Parathyroid adenoma (tissue), 2 donors: Measurements from ENCODE around the gene ATP6V0C.

Experiments
- H2AFZ ChIP-seq: fragments of 300-600 bp; sonication (generic); one replicate; pipeline ENCODE4 v1.7.0; 2017; ENCODE audit warnings: antibody characterized with exemption, mild to moderate bottlenecking
- H3K27ac ChIP-seq: fragments of 300-600 bp; sonication (generic); one replicate; pipeline ENCODE4 v1.7.0; 2017
- H3K27me3 ChIP-seq: fragments of 300-600 bp; sonication (generic); one replicate; pipeline ENCODE4 v1.7.0; 2017; ENCODE audit warnings: low read length; ENCODE audit not compliant: control insufficient read depth, insufficient read depth
- H3K36me3 ChIP-seq: fragments of 300-600 bp; sonication (generic); one replicate; pipeline ENCODE4 v1.7.0; 2017; ENCODE audit warnings: low read length; ENCODE audit not compliant: control insufficient read depth, insufficient read depth
- H3K4me1 ChIP-seq: fragments of 300-600 bp; sonication (generic); one replicate; pipeline ENCODE4 v1.7.0; 2017; ENCODE audit warnings: control low read depth
- H3K4me2 ChIP-seq: fragments of 300-600 bp; sonication (generic); one replicate; pipeline ENCODE4 v1.7.0; 2017; ENCODE audit warnings: low read length
- H3K4me3 ChIP-seq: fragments of 300-600 bp; sonication (generic); one replicate; pipeline ENCODE4 v1.7.0; 2017; ENCODE audit warnings: low read depth, low read length
- H3K79me2 ChIP-seq: fragments of 300-600 bp; sonication (generic); one replicate; pipeline ENCODE4 v1.7.0; 2017; ENCODE audit warnings: control low read depth
- H3K9ac ChIP-seq: fragments of 300-600 bp; sonication (generic); one replicate; pipeline ENCODE4 v1.7.0; 2017; ENCODE audit warnings: mild to moderate bottlenecking
- H3K9me3 ChIP-seq: fragments of 300-600 bp; sonication (generic); one replicate; pipeline ENCODE4 v1.7.0; 2017; ENCODE audit warnings: low read length; ENCODE audit not compliant: control insufficient read depth
- TF ChIP-seq, protein P1 (sequence below): fragments of 300-600 bp; sonication (generic); IDR thresholded peaks from one replicate; pipeline ENCODE4 v1.7.0; 2017; ENCODE audit warnings: antibody characterized with exemption, mild to moderate bottlenecking
- donor health status: primary hyperparathyroidism.

The ATP6V0C gene

DNA sequence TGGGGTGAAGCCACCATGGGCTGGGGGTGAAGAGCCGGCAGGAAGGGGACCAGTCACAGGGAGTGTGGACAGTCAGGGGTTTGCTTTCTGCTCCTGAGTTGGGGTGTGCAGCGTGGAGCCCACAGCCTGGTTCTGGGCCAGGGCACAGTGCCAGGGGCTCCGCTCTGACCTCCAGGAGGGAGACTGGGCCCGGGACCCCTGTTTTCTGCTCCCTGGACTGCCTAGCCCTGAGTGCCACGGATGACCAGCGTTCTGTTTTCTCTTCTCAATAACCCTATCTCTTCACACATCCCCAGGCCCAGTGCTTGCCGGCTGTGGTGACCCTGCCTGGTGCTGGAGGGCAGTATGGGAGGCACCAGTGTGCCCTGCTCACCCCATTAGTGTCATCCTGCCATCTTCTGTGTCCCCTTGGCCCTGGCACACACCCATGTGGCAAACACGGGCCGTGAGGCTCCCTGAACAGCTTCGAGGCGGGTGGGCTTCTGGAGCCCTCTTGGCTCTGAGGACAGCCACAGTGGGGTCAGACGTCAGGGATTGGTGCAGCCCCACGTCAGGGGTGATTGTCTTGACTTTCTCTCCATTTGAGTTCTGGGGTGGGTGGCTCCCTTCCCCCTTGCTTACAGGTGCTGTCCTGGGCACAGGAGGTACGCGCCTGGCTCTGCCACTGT, 16.3 kb downstream of the ATP6V0C start:
- Histone ChIP-seq H3K9me3 (no peaks in the 10 kb centered on the region), H3K4me2 (no peak overlapping the region), H3K4me1 (peaks cover 3% of the 10 kb centered on the region), H3K79me2 (peaks cover 3% of the 10 kb centered on the region), H3K27me3 (no peaks in the 10 kb centered on the region), H3K36me3 (no peaks in the 10 kb centered on the region), H2AFZ (no peak overlapping the region), H3K9ac (no peak overlapping the region), H3K27ac (no peak overlapping the region), H3K4me3 (no peak overlapping the region)
- TF ChIP-seq, protein P1, sequence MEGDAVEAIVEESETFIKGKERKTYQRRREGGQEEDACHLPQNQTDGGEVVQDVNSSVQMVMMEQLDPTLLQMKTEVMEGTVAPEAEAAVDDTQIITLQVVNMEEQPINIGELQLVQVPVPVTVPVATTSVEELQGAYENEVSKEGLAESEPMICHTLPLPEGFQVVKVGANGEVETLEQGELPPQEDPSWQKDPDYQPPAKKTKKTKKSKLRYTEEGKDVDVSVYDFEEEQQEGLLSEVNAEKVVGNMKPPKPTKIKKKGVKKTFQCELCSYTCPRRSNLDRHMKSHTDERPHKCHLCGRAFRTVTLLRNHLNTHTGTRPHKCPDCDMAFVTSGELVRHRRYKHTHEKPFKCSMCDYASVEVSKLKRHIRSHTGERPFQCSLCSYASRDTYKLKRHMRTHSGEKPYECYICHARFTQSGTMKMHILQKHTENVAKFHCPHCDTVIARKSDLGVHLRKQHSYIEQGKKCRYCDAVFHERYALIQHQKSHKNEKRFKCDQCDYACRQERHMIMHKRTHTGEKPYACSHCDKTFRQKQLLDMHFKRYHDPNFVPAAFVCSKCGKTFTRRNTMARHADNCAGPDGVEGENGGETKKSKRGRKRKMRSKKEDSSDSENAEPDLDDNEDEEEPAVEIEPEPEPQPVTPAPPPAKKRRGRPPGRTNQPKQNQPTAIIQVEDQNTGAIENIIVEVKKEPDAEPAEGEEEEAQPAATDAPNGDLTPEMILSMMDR, result no peak

DNA sequence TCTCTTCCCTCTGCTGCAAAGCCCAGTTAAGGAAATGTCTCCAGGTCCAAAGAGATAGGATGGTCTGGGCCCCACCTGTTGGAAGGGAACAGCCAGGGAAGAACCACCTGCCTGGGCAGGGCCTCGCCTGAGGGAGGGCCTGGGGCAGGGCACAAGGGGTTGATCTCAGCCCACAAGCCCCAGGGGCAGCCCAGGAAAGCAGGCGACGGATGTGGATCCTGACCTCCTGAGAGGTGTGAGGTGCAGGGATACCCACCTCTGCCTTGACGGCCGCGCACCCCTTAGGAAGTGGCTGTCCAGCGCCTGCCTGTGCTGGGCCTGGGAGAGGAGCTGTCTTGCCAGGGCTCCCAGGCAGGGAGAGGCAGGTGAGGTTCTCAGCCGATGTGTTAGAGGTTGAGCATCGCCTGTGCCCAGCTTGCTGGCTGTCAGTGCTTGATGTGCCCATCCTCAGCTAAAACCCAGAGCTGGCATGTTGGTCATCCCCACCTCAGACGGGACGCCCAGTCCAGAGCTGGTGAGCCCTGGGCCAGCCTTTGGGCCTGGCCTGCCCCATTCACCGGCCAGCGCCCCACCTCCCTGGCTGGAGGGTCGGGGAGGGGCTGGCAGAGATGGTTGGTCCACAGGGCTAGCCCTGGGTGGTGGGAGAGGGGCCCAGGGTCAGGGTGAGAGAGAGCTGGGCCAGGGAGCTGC, 17.0 kb downstream of the ATP6V0C start:
- Histone ChIP-seq H3K4me2 (no peak overlapping the region), H3K27me3 (no peaks in the 10 kb centered on the region), H3K9me3 (no peaks in the 10 kb centered on the region), H3K9ac (no peak overlapping the region), H3K4me3 (no peak overlapping the region), H3K4me1 (peaks cover 3% of the 10 kb centered on the region), H3K27ac (peak overlapping the region; percentile 9), H3K36me3 (no peaks in the 10 kb centered on the region), H2AFZ (no peak overlapping the region), H3K79me2 (peaks cover 3% of the 10 kb centered on the region)
- TF ChIP-seq, protein P1, result no peak

DNA sequence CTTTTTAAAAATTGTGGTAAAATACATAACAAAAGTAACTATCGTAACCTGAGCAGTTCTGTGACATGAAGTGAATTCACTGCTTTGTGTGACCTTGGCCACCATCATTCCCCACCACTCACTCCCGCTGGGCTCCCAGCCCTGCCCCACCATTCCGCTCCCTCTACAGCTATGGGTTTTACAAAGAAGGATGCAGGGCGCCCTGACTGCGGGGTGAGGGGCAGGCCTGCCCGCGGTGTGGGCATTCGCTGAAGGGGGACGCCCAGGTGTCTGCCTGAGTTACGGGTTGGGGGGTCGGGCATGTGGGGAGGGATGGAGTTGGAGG, 17.6 kb downstream of the ATP6V0C start, which contains the start of gene CEMP1:
Gene CEMP1 (minus strand): TSS at position 38 of the 325 bp plus-strand sequence. CDS start 335 bp downstream, outside the sequence.
- H3K79me2 ChIP-seq, result no peaks in the 10 kb centered on the region
- no peaks in the 10 kb centered on the region for H3K27me3 ChIP-seq
- H3K36me3 ChIP-seq, result no peaks in the 10 kb centered on the region
- TF ChIP-seq, protein P1, result no peak
- peak within 1 kb of the TSS; percentile 77 for H3K4me3 ChIP-seq
- H3K4me2 ChIP-seq, result peak within 1 kb of the TSS; percentile 100
- H3K9ac ChIP-seq, result no peak within 1 kb of the TSS
- H3K9me3 ChIP-seq, result no peaks in the 10 kb centered on the region
- peak within 1 kb of the TSS; percentile 90 for H2AFZ ChIP-seq
- H3K27ac ChIP-seq, result peak within 1 kb of the TSS; percentile 64
- H3K4me1 ChIP-seq, result peaks cover 3% of the 10 kb centered on the region

DNA sequence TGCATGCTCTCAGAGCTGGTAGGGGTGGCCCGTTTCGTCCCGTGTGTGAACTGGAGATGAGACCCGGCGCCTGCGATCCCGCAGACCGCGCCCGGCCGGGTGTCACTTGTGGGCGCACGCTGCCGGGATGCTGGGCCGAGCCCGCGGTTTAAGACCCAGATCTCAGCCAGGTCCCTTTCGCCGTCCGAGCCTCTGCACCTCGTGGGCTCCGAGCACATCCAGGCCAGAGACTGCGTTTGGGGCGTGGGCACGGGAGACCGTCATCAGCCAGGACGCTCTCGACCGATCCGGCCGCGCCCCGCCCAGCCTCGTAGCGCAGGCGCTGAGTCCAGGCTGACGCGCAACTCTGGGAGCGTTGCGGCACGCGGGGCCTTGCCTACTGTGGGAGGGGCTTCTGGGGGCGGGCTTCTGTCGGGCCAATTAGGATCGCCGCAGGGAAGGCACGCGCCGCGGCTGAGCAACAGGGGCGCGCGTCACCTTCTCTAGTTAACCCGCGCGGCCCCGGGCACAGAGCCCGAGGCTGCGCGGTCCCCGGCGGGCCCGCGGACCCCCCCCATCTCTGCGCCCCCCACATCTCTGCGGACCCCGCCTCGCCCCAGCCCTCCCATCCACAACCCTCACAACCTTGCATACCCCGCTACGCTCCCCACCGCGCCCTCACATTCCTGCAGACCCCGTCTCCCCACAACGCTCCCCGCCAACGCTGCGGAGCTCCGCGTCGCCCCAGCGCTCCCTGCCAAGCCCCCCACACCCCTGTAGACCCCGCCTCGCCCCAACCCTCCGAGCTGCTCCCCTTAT, 18.1 kb downstream of the ATP6V0C start:
- H2AFZ ChIP-seq, result peak overlapping the region; percentile 90
- TF ChIP-seq, protein P1, result no peak
- peaks cover 3% of the 10 kb centered on the region for H3K4me1 ChIP-seq
- no peaks in the 10 kb centered on the region for H3K27me3 ChIP-seq
- H3K27ac ChIP-seq, result peak overlapping the region; percentile 64
- H3K9me3 ChIP-seq, result no peaks in the 10 kb centered on the region
- H3K79me2 ChIP-seq, result no peaks in the 10 kb centered on the region
- H3K4me2 ChIP-seq, result peak overlapping the region; percentile 100
- no peaks in the 10 kb centered on the region for H3K36me3 ChIP-seq
- H3K4me3 ChIP-seq, result peak overlapping the region; percentile 77
- no peak overlapping the region for H3K9ac ChIP-seq
